Gastrocnemius medialis (tissue), 4 donors: ENCODE results near the gene GNG7.

Source experiments
- CTCF ChIP-seq, 5 experiments: fragments of 450-650 bp in 3 of 5; fragments of 200-600 bp in 2 of 5; sonication (generic) in 2 of 5; IDR thresholded peaks in 4 of 5; conservative IDR thresholded peaks in 1 of 5; 1 replicate in 4 of 5; 2 replicates in 1 of 5; pipeline ENCODE4 v1.5.1; 2016 to 2019; ENCODE audit warnings: antibody characterized with exemption in 5 of 5, mild to moderate bottlenecking in 3 of 5, moderate library complexity in 3 of 5
- POLR2A ChIP-seq, 2 donors: fragments of 450-650 bp; IDR thresholded peaks; one replicate each; pipeline ENCODE4 v1.6.1; 2017; ENCODE audit warnings: antibody characterized with exemption in 2 of 2, mild to moderate bottlenecking in 2 of 2, moderate library complexity in 2 of 2

GRCh38 chr19:2699413-2700140 lies 2.9 kb downstream of the GNG7 start:
- TF ChIP-seq POLR2A (IDR thresholded peaks at IDR 0.05) (no peak), CTCF (IDR thresholded peaks at IDR 0.05 in 4 of 5, conservative IDR thresholded peaks at IDR 0.05 in 1 of 5) (no peak)
